HPDE6-E6E7 (cell line): ENCODE data around the gene GOLGA7B.
A peak's percentile ranks its signal among the peaks of the same experiment; 100 is the strongest.

Experiments
- DNase-seq: peaks from one replicate; pipeline ENCODE4 v3.0.0; 2011; ENCODE audit warnings: missing footprints; ENCODE audit errors: extremely low spot score

The GOLGA7B gene

GRCh38 chr10:97895084-97895483 is 45.4 kb downstream of the GOLGA7B start:
- no peak for DNase-seq

DNA sequence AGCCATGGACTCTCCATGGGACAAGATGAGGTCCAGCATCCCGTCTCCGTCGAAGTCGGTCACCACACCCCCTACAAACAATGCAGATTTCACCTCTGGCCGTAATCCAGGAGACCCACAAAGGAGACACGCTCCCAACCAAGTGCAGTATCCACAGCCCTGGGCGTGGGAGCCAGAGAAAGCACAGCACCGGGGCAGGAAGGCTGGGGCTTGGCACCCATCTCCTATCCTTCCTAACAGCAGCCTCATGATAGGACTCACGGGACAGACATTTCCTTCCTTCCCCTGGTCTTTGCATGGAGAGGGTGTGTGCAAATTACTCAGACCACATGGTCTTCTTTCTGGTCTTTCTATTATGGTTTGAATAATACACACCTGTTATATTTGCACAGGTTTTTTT is 46.3 kb downstream of the GOLGA7B start:
- DNase-seq, result no peak

DNA sequence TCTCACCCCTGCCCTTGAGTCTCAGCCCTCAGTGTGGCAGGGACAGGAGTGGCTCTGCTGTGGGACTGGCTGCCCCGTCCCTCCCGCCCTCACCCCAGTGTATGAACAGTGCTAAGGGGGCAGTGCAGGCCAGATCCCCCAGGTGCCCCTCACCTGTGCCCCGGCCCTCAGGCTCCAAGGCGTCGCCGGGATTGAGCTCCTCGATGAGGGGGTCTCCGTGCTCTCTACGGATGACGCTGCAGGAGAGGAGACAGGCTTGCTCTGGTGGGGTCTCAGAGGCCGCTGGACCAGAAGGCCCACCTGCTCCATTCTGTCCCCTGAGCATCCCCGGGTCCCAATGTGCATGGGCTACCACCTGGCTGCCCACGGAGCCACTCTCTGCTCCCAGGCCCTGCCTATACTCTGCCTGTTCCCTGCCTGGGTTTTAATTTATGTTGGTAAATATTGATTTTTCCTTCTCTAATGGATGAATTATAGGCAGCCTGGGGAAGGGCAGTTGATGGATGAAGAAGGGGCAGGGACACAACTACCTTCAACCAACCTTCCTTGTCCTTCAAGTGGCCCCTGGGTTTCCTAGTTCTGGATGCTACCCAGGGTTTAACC is 47.2 kb downstream of the GOLGA7B start:
- DNase-seq, result no peak

- DNase-seq, result no peak
These were observed 48.8 kb downstream of the GOLGA7B start for GRCh38 chr10:97898429-97898828.

- DNase-seq, result no peak
These were observed 51.7 kb downstream of the GOLGA7B start for GRCh38 chr10:97901381-97901780.

GRCh38 chr10:97903128-97904017 is 53.7 kb downstream of the GOLGA7B start:
- no peak for DNase-seq

DNA sequence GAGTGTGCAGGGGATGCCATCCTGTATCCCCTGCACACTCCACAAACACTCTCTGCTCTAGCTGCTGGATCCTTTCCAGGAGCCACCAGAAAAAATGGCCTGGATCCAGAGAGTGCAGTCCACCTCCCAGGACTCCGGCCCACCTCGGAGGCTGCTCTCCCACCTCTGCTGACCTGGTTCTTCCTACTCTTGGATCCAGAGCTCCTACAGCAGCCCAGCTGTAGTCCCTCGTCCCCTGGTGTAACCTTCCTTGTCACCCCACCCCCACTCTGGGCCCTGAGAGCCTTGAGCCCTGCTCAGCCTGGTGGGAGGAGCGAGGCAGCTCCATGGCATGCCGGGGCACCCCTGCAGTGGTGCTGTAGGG is 54.4 kb downstream of the GOLGA7B start:
- DNase-seq, result no peak

GRCh38 chr10:97904576-97904975 is 54.9 kb downstream of the GOLGA7B start:
- DNase-seq, result no peak

DNA sequence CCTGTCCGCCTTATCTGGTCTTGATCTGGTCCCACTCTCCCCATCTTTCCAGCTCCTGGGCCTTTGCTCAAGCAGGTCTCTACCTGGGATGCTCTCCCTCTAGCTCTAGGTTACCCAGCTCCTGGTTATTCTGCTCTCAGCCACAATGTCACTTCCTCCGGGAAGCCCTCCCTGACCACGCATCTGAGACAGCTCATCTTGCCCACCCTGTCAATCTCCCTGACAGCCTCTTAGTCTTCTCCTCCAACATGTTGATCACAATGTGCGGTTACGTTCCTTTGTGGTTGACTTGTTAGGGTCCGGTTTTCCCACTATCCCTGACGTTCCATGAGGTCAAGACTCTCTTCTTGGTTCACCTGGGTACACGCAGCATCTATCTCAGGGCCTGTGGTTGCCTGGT is 55.6 kb downstream of the GOLGA7B start:
- no peak for DNase-seq

GRCh38 chr10:97907211-97907610 is 57.6 kb downstream of the GOLGA7B start:
- no peak for DNase-seq

DNA sequence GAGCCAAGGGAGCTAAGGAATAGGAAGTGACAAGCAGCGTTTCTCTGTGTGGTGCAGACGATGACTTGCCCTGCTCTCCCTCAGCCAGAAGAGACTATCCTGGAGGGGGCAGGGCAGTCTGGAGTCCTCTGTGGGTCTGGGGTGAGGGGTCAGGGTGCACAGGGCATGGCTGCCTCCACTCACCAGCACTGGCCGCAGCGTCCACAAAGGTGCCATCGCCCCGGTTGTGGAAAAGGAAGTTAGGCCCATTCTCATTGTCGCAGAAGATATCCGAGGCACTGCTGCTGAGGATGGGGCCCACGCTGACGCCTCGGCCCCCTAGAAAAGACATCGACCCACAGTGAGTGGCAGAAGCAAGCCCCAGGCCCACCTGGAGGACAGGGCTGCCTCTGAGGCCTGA is 58.2 kb downstream of the GOLGA7B start:
- DNase-seq, result no peak

DNA sequence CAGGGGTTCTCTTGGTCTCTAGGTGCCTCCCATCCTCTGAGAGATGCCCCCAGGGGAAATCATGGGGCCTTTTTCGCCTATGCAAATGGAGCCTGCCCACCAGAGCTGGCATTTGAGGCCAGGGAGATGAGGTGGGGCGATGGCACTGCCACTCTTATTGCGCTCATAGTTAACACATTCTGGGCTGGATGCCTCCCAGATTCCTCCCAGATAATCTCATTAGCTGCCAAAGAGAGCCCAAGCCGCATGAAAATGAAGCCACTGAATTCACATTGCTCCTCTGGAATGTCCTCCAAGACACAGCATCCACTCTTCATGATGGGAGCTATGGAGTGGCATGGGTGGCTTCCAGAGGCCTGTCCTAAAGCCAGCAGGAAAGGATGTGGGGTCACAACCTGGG is 61.0 kb downstream of the GOLGA7B start:
- DNase-seq, result no peak

GRCh38 chr10:97911217-97911616 is 61.6 kb downstream of the GOLGA7B start:
- no peak for DNase-seq

- DNase-seq, result no peak
These were observed 63.5 kb downstream of the GOLGA7B start for GRCh38 chr10:97913193-97913592.

DNA sequence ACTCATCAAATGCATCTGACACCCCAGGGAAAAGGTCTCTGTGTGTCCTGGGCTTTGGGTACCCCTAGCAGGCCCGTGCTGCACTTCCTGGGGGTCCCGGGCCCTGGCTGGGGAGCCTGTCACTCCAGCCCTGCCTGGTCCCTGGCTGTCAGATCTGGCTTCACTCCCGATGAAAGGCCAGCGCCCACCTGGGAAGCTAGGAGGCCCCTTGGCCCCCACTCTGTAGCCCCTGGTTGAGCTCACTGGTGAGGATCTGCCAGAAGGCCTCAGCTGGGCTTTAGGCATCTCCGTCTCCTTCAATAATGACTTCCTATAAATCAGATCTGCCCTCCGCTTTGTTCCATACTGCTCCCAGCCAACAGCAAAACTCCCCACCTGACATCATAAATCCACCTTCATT is 64.0 kb downstream of the GOLGA7B start:
- DNase-seq, result no peak

DNA sequence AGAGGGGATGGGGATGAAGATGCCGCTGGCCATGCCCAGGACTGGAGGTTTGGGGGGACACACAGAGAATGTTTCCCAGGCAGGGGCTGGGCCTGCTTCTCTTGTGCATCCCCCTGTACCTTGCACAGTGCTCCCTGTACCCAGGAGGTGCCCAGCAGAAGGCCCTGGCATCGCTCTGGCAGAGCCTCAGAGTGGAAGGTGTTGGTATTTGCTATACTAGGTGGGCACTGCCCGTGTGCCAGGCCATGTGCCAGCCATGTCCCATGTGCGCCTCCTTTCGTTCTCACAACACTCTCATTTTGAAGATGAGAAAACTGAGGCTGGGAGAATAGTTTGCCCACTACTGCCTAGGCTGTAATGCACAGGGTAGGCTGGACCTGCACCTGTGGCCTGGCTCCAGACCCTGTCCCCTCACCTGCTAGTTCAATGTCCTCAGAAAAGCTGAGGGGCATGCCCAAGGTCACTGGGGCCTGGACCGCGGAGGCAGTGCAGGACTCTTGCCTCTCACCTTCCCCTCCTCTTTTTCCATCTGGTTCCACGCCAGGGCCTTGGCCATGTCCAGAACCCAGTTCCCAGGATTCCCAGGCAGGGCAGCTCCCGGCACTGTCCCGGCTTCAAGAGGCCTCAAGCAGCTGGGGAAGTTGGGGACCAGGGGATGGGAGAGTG is 64.7 kb downstream of the GOLGA7B start:
- DNase-seq, result no peak

- DNase-seq, result peak; percentile 63
These were observed 65.2 kb downstream of the GOLGA7B start for GRCh38 chr10:97914837-97915211.

DNA sequence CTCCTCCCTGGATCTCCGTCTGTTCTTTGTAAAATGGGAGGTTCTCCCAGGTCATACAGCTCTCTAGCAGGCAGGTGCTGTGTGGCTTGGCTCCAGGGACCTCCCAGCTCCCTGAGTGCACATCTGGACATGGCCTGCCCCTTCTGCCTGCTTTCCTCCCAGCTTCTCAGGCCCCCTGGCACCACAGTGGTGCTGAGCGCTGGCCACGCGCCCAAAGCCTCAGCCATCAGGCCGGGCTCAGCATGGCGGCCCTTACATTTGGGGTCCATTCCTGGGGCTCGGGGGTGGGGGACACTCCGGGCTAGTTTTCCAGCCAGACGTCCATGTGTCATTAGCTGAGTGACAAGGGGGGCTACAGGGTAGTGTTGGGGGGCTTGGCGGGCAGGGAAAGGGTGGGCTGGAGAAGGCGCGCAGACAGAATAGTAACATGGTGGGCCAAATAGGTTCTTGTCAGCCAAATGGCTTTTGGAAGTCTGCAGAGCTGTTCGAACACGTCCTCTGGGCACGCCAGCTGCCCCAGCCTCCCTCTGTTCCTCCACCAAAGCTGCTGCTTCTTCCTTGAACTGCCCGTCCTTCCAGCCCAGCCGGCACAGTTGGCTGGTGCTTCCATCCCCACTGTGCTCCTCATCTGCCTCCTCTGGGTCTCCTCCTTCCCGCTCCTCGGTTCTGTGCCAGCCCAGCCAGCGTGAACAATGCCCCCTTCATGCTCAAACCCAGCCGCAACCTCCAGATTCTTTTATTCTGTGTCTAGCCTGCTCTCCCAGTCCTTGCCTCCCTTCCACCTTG is 65.9 kb downstream of the GOLGA7B start:
- no peak for DNase-seq

- no peak for DNase-seq
These were observed 66.9 kb downstream of the GOLGA7B start for GRCh38 chr10:97916586-97916985.

GRCh38 chr10:97919012-97919411 is 69.4 kb downstream of the GOLGA7B start:
- no peak for DNase-seq

DNA sequence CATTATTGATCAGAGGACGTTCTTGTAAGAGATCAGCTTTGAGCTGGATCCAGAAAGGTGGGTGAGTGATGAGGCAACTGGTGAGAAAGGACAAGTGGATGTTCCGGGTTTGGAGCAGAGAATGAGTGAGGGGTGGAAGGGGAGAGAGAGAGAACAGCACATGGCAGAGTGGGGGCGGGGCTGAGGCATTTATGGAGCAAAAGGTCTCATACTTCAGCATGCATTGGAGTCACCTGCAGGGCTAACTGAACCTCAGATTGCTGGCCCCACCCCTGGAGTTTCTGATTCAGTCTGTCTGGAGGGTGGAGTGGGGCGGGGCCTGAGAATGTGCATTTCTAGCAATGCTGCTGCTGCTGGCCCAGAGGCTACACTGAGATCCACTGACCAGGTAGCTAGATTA is 71.2 kb downstream of the GOLGA7B start:
- no peak for DNase-seq
